ENCODE data around the gene LMTK2. TPM values are rescaled to one million over a fixed set of nuclear protein-coding genes. Genes with fewer than 3 reads are reported as not detected.

LMTK2 gene
- total and polyA plus RNA-seq, 2 donors (not counting 1 experiment from before 2014, with no cell fraction given): 4.9 to 13.1 TPM

DNA sequence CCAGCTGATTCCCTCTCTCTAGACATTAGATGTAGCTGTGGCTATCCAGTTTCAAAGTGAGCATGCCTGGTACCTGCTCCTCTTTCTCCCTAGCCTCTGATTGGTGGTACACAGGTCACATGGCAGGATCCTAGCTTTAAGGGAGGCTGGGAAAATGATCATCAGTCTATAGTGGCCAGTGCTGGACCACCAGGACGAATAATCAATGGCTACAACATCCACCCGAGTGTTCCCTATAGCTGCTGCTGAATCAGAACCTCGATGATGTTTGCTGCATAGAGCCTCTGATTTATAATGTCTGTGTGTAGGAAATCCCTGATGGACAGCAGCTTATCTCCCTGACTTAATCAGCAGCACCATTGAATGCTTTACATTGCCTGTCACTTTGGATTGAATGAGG, 28.9 kb upstream of the LMTK2 start:
- Histone ChIP-seq H3K79me2 (ENCODE audit: control insufficient read depth, insufficient read depth, low read length) (no peaks in the 10 kb centered on the region), H4K20me1 (ENCODE audit: control insufficient read depth, insufficient read depth, low read length, poor library complexity, severe bottlenecking) (no peaks in the 10 kb centered on the region), H3K4me2 (replicated peaks; ENCODE audit: low read depth, low read length, poor library complexity, severe bottlenecking) (no peak overlapping the region), H3K36me3 (replicated peaks in 1 of 2; ENCODE audit: control extremely low read depth in 1 of 2, control insufficient read depth in 1 of 2, extremely low read depth in 1 of 2, insufficient read depth in 2 of 2, low read length in 1 of 2) (no peaks in the 10 kb centered on the region), H3K4me3 (ENCODE audit: control extremely low read depth in 1 of 5, extremely low read depth in 1 of 5, insufficient read depth in 1 of 5, low read depth in 2 of 5, low read length in 4 of 5) (no peak overlapping the region), H3K9ac (ENCODE audit: low read length) (no peak overlapping the region), H3K4me1 (ENCODE audit: control insufficient read depth in 2 of 2, insufficient read depth in 2 of 2, low read length in 2 of 2) (no peaks in the 10 kb centered on the region), H3K27ac (ENCODE audit: low read length in 2 of 2) (no peak overlapping the region), H2AFZ (ENCODE audit: insufficient read depth, low read depth, low read length, poor library complexity, severe bottlenecking) (no peak overlapping the region), H3K27me3 (replicated peaks in 1 of 4; ENCODE audit: control extremely low read depth in 1 of 4, control insufficient read depth in 3 of 4, insufficient read depth in 4 of 4, low read length in 3 of 4) (peaks cover 0 to 7% (median 0%) of the 10 kb centered on the region in 4 experiments), H3K9me3 (ENCODE audit: control extremely low read depth in 1 of 3, control insufficient read depth in 2 of 3, insufficient read depth in 1 of 3, low read length in 2 of 3) (peaks cover 0 to 11% (median 0%) of the 10 kb centered on the region in 3 donors)
- Mint-ChIP-seq H3K9me3 (ENCODE audit: insufficient read depth) (no peaks in the 10 kb centered on the region), H3K4me1 (no peaks in the 10 kb centered on the region), H3K27ac (no peak overlapping the region), H3K4me3 (no peak overlapping the region), H3K27me3 (peaks cover 17% of the 10 kb centered on the region)
- TF ChIP-seq EZH2 (IDR thresholded peaks at IDR 0.05; ENCODE audit: borderline replicate concordance, insufficient read depth, low read depth, low read length, poor library complexity, severe bottlenecking): no peak
- intact Hi-C loops (cut with micrococcal nuclease): no loop called here
- WGBS (ENCODE audit: insufficient coverage): 76% methylated on average over 2 of the region's 3 CpGs
- POLR2A ChIA-PET: no interaction called here
- no peak for DNase-seq
- ATAC-seq (ENCODE audit: low read depth): no peak
- CTCF ChIA-PET: interaction anchor here (0.6 to 1.1 kb wide), 2 partner anchors 91 to 93 kb away, joined by 3 read pairs; no protein-coding TSS in a partner anchor

DNA sequence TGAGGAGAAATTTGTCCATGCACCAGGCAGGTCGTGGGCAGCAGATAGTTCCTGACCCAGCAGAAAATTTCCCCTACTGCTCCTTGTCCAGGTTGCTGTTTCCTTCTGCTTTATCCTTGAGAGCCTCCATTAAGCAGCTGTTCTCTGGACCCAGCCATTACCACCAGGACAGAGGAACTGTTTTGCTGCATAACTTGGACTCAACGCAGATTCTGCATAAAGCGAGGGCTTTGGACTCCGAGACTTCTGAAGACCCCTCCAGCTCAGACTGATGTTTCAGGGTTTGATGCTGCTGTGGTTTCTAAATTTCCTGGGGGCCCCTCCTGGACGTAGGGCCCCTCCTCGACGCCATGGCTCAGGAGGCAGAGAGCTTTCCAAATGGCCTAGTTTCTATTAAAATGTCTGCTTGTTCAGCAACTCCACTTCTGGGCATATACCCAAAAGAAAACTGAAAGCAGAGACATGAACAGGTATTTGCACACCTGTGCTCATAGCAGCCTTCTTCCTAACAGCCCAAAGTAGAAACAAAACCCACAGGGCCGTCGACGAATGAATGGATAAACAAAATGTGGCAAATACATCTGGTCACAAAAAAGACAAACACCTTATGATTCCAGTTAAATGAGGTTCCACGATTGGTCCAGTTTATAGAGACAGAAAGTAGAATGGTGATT, 28.3 kb upstream of the LMTK2 start:
- Histone ChIP-seq H3K27me3 (replicated peaks in 1 of 4; ENCODE audit: control extremely low read depth in 1 of 4, control insufficient read depth in 3 of 4, insufficient read depth in 4 of 4, low read length in 3 of 4) (peaks cover 0 to 7% (median 0%) of the 10 kb centered on the region in 4 experiments), H3K9ac (ENCODE audit: low read length) (no peak overlapping the region), H3K36me3 (replicated peaks in 1 of 2; ENCODE audit: control extremely low read depth in 1 of 2, control insufficient read depth in 1 of 2, extremely low read depth in 1 of 2, insufficient read depth in 2 of 2, low read length in 1 of 2) (no peaks in the 10 kb centered on the region), H3K79me2 (ENCODE audit: control insufficient read depth, insufficient read depth, low read length) (no peaks in the 10 kb centered on the region), H3K27ac (ENCODE audit: low read length in 2 of 2) (no peak overlapping the region), H3K4me3 (ENCODE audit: control extremely low read depth in 1 of 5, extremely low read depth in 1 of 5, insufficient read depth in 1 of 5, low read depth in 2 of 5, low read length in 4 of 5) (no peak overlapping the region), H3K4me2 (replicated peaks; ENCODE audit: low read depth, low read length, poor library complexity, severe bottlenecking) (no peak overlapping the region), H4K20me1 (ENCODE audit: control insufficient read depth, insufficient read depth, low read length, poor library complexity, severe bottlenecking) (no peaks in the 10 kb centered on the region), H3K4me1 (ENCODE audit: control insufficient read depth in 2 of 2, insufficient read depth in 2 of 2, low read length in 2 of 2) (no peaks in the 10 kb centered on the region), H3K9me3 (ENCODE audit: control extremely low read depth in 1 of 3, control insufficient read depth in 2 of 3, insufficient read depth in 1 of 3, low read length in 2 of 3) (peaks cover 0 to 11% (median 0%) of the 10 kb centered on the region in 3 donors), H2AFZ (ENCODE audit: insufficient read depth, low read depth, low read length, poor library complexity, severe bottlenecking) (no peak overlapping the region)
- Mint-ChIP-seq H3K4me3 (no peak overlapping the region), H3K4me1 (no peaks in the 10 kb centered on the region), H3K9me3 (ENCODE audit: insufficient read depth) (no peaks in the 10 kb centered on the region), H3K27ac (no peak overlapping the region), H3K27me3 (peaks cover 17% of the 10 kb centered on the region)
- ChIA-PET CTCF (interaction anchor here (1.5 kb wide), 1 partner anchor 57 kb away, joined by 3 read pairs; no protein-coding TSS in a partner anchor), POLR2A (no interaction called here)
- 70% methylated on average over 7 of the region's 11 CpGs for WGBS (ENCODE audit: insufficient coverage)
- intact Hi-C loops (cut with micrococcal nuclease): no loop called here
- TF ChIP-seq, protein P1, sequence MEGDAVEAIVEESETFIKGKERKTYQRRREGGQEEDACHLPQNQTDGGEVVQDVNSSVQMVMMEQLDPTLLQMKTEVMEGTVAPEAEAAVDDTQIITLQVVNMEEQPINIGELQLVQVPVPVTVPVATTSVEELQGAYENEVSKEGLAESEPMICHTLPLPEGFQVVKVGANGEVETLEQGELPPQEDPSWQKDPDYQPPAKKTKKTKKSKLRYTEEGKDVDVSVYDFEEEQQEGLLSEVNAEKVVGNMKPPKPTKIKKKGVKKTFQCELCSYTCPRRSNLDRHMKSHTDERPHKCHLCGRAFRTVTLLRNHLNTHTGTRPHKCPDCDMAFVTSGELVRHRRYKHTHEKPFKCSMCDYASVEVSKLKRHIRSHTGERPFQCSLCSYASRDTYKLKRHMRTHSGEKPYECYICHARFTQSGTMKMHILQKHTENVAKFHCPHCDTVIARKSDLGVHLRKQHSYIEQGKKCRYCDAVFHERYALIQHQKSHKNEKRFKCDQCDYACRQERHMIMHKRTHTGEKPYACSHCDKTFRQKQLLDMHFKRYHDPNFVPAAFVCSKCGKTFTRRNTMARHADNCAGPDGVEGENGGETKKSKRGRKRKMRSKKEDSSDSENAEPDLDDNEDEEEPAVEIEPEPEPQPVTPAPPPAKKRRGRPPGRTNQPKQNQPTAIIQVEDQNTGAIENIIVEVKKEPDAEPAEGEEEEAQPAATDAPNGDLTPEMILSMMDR (IDR thresholded peaks at IDR 0.05): no peak
- no peak for TF ChIP-seq EZH2 (IDR thresholded peaks at IDR 0.05; ENCODE audit: borderline replicate concordance, insufficient read depth, low read depth, low read length, poor library complexity, severe bottlenecking)
- DNase-seq: no peak
- no peak for ATAC-seq (ENCODE audit: low read depth)

All from B cell (primary cell).